ENCODE data around the gene CPA3.
A peak's percentile ranks its signal among the peaks of the same experiment; 100 is the strongest.

Gene CPA3

DNA sequence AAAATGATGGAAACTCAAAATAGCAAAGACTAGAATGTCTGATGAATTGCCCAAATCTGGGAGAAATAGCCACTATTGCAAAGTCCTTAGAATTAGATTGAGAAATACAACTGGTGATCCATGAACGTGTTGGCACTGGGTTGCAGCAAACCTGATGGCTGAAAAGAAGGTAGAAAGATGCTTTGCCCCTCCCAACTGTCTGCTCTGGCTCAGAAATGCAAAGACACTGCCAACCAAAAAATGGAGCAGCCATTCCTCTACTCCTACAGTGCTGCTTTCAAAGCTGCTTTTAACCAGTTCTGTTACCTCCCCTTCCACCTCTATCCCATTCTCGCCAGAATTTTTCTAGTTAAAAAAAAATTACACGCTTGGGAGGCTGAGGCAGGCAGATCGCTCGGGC is 60.7 kb downstream of the CPA3 start:
- Mint-ChIP-seq H3K9me3 (no peaks in the 10 kb centered on the region), H3K4me3 (no peak overlapping the region), H3K36me3 (no peaks in the 10 kb centered on the region), H3K4me1 (no peaks in the 10 kb centered on the region), H3K27ac (no peak overlapping the region)
- DNase-seq (ENCODE audit: low spot score in 2 of 2) (no peak), ATAC-seq (no peak)

DNA sequence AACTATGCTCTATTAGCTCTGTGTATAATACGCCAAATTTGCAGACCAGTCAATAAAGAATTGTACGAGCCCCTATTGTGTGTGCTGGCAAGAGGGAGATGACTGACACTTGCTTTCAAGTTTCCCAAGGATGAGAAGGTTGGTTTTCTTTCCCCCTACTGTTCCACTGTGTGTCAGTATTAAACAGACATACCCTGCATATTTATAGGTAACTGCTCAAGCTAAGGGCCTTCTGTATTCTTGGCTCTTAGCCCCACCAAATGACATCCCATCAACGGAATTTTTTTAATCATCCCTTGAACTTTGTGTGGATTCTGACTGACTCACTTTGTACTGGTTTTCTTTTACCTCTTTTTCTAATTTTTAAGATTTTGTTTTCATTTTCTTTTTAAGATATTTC is 65.7 kb downstream of the CPA3 start:
- ATAC-seq, result no peak
- H3K4me1 Mint-ChIP-seq, result no peaks in the 10 kb centered on the region
- H3K27ac Mint-ChIP-seq, result no peak overlapping the region

DNA sequence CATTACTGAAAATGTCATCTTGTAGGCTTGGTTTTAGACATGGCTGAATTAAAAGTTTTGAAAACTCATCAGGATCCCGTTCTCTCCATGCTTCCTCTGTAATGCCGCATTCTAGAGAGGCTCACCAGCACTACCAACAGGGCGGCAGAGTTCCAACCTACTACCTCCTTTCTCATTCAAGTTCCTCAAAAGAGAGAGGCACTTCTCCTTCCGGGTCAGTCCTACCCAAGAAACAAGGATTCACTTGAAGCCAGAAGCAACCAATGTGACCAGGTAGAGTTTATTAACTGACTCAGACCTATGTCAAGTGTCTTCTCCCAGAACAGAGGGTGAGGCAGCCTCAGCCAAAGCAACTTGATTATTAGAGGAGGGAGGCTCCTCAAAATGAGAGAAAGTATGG is 66.5 kb downstream of the CPA3 start:
- DNase-seq (ENCODE audit: low spot score in 2 of 2), result no peak

More for the DNA sequence above, 65.7 kb downstream of the CPA3 start:
- Mint-ChIP-seq H3K4me3 (no peak overlapping the region), H3K36me3 (no peaks in the 10 kb centered on the region), H3K9me3 (no peaks in the 10 kb centered on the region)
- DNase-seq (ENCODE audit: low spot score in 2 of 2), result no peak

DNA sequence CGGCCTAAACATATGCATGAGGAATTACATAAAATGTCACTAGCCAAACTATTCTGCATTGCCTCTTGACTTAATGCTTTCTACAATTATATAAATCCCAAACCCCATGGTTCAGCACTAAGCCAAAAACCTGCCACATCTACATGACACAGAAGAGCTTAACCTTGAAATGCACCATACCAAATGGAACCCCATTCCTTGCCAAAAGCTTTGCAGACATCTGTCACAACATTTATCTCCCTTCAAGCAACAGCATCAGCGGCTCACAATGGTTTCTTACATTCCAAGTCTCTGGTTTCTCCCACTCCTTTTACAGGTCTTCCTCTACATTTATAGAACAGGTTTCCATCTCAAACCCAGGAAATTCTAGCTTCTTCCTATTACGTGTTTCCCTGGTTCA is 67.9 kb downstream of the CPA3 start:
- DNase-seq (ENCODE audit: low spot score in 2 of 2), result no peak
- Mint-ChIP-seq H3K36me3 (no peaks in the 10 kb centered on the region), H3K4me1 (no peaks in the 10 kb centered on the region), H3K27ac (no peak overlapping the region), H3K4me3 (no peak overlapping the region), H3K9me3 (no peaks in the 10 kb centered on the region)
- no peak for ATAC-seq

More for the DNA sequence above, 66.5 kb downstream of the CPA3 start:
- H3K36me3 Mint-ChIP-seq, result no peaks in the 10 kb centered on the region
- H3K27ac Mint-ChIP-seq, result no peak overlapping the region
- no peak for ATAC-seq
- no peaks in the 10 kb centered on the region for H3K9me3 Mint-ChIP-seq
- no peaks in the 10 kb centered on the region for H3K4me1 Mint-ChIP-seq
- H3K4me3 Mint-ChIP-seq, result no peak overlapping the region

DNA sequence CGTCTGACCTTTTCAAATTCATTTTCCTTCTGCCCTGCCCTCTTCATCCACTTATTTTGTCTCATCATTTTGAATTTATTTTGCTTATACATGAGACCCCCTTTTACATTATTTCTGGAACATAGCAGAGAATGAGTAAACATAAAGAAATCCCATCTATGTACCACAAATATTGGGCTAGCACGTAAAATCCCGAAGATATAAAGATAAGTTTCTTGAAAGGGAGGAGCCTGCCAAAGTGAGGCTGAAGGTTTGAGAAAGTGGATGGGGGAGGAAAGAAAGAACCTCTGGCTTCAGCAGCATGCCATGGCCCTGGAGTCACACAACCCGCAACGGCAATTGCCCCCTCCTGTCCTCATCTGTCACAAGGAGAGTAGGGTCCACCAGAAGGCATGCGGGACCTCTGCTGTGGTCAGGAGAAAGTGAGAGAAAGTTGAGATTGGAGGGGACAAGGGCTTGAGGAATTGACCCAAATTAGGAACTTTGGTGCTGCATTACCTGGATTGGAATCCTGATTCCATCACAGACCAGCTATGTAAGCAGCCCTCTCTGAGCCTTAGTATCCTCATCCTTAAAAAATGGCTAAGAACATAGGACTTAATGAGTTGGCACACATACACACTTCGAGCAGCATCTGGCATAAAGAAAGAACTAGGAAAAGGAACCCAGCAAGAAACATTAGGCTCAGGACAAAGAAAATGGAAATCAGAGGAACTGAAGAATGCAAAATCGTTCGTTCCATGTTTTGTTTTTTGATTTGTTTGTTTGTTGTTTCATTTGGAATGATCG is 72.6 kb downstream of the CPA3 start:
- DNase-seq (ENCODE audit: low spot score in 2 of 2) (no peak), ATAC-seq (no peak)
- no peak overlapping the region for H3K27ac Mint-ChIP-seq
- H3K4me3 Mint-ChIP-seq, result no peak overlapping the region
- no peaks in the 10 kb centered on the region for H3K9me3 Mint-ChIP-seq
- H3K36me3 Mint-ChIP-seq, result no peaks in the 10 kb centered on the region
- H3K4me1 Mint-ChIP-seq, result no peaks in the 10 kb centered on the region

DNA sequence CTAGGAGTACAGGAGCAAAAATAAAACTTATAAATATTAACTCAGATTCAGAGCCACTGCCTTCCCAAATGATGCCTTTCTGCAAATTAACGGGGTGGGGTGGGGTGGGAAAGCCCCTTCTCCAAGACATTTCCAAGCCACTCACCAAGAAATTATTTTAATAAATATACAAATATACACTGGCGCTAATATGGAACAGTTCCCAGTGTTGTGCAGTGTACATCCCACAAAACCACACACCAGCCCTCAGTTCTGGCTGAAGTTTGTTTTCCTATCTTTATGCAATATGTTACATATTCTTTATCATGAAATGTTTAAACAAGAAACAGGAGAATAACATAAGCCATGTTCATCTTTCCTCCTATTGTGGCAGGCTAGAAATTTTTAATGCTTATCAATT is 73.2 kb downstream of the CPA3 start:
- Mint-ChIP-seq H3K4me3 (no peak overlapping the region), H3K9me3 (no peaks in the 10 kb centered on the region), H3K27ac (no peak overlapping the region), H3K4me1 (no peaks in the 10 kb centered on the region), H3K36me3 (no peaks in the 10 kb centered on the region)
- ATAC-seq, result no peak
- DNase-seq (ENCODE audit: low spot score in 2 of 2), result no peak

DNA sequence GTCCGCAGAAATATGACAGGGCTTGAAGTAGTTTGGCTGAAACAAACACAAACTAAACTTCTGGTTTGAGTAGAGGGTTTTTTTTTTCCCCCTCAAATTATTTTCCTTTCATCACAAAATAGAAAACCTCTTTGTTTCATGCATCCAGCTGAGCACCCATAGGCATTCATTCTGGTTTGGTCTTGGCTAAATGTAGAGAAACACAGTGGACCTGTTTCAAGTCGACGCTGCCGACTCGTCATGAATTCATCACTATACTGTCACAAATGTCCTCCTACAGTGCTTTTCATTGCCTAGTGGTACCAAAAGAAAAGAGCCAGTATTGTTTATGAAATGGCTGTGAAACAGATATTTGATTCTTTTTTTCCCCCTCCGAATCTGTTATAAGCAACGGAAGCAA is 73.8 kb downstream of the CPA3 start:
- Mint-ChIP-seq H3K36me3 (no peaks in the 10 kb centered on the region), H3K4me1 (no peaks in the 10 kb centered on the region)

DNA sequence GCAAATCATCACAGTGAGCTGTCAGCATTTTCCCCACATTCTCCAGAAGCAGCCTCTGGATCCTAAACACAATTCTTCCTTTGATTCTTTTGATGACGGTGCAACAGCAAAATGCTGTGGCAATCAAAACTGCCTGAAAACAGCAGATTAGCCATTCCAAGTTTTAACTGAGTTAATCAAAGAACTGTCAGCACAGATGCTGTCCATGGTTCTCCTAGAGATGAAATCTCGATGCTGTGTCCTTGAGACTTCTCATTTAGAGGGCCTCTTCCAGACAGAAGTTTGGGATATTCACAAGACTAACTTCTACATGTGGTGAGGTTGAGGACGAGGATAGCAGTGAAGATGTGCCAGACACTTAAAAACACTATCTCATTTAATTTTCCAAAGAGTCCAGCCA is 75.9 kb downstream of the CPA3 start:
- no peak overlapping the region for H3K4me3 Mint-ChIP-seq
- no peaks in the 10 kb centered on the region for H3K36me3 Mint-ChIP-seq
- H3K27ac Mint-ChIP-seq, result no peak overlapping the region
- H3K4me1 Mint-ChIP-seq, result no peaks in the 10 kb centered on the region
- no peaks in the 10 kb centered on the region for H3K9me3 Mint-ChIP-seq
- ATAC-seq, result no peak
- no peak for DNase-seq (ENCODE audit: low spot score in 2 of 2)

More for the DNA sequence above, 73.8 kb downstream of the CPA3 start:
- no peak overlapping the region for H3K4me3 Mint-ChIP-seq
- ATAC-seq, result no peak
- DNase-seq (ENCODE audit: low spot score in 2 of 2), result no peak
- no peaks in the 10 kb centered on the region for H3K9me3 Mint-ChIP-seq
- no peak overlapping the region for H3K27ac Mint-ChIP-seq

DNA sequence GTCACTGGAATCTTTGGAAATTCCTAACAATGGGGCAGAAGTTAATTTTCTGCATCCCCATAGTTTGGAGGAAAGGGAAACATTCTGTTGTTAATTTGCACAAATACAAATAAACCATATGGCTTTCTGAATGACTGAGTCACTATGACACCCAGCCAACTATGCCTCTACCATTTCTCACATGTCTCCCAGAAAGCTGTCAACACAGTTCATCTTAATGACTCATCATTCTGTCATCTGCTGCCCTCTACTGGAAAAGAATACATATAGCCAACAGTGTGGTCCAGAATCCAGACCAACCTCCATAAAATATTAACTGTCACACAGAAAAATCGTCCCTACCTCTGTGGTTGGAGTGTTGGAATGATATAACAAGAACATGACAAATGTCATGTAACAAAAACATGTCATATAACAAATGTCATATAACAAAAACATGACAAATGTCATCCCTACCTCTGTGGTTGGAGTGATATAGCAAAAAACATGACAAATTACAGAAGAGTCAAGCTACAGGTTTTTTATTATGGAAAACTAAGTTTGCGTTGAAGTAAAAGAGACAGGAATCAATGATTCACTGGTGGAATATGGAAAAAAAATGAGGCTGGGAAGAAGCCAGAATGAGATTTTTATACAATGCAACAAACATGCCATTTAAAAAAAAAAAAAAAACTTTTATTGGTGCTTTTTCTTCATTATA is 78.6 kb downstream of the CPA3 start:
- no peak overlapping the region for H3K27ac Mint-ChIP-seq
- H3K36me3 Mint-ChIP-seq, result no peaks in the 10 kb centered on the region
- no peaks in the 10 kb centered on the region for H3K4me1 Mint-ChIP-seq
- ATAC-seq (peak; percentile 97), DNase-seq (ENCODE audit: low spot score in 2 of 2) (no peak)
- H3K9me3 Mint-ChIP-seq, result no peaks in the 10 kb centered on the region
- no peak overlapping the region for H3K4me3 Mint-ChIP-seq

DNA sequence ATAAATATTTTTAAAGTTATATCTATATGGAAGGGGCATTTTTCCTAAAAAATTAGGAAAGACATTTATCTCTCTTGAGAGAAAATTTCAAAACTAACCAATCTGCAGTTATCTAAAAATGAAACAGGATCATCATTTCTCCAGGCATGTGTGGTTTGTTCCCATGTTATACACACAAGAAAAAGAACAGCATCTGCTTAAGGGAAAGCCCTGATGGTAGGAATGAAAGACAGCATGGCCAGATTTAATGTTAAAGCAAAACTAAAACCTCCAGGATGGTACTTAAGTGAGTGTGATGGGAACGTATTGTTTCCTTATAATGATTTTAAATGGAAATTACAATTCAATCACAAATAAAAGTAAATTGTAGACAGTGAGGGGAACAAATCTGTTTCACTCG is 80.0 kb downstream of the CPA3 start:
- DNase-seq (ENCODE audit: low spot score in 2 of 2) (no peak), ATAC-seq (no peak)
- no peak overlapping the region for H3K27ac Mint-ChIP-seq
- no peaks in the 10 kb centered on the region for H3K4me1 Mint-ChIP-seq
- no peaks in the 10 kb centered on the region for H3K36me3 Mint-ChIP-seq
- no peaks in the 10 kb centered on the region for H3K9me3 Mint-ChIP-seq
- no peak overlapping the region for H3K4me3 Mint-ChIP-seq

All from stimulated activated effector memory CD8-positive, alpha-beta T cell treated with anti-CD3 and anti-CD28 coated beads, Interleukin-12 subunit alpha, Interleukin-12 subunit beta, amount 100 ng/mL, for 72 hours (primary cell).